ENCODE data around the gene CCDC8.
"Not testable (repeated sequence)": the region's sequence is repeated elsewhere in the genome, so short reads cannot be mapped to it uniquely, and the experiment has no call there.

CCDC8 gene

DNA sequence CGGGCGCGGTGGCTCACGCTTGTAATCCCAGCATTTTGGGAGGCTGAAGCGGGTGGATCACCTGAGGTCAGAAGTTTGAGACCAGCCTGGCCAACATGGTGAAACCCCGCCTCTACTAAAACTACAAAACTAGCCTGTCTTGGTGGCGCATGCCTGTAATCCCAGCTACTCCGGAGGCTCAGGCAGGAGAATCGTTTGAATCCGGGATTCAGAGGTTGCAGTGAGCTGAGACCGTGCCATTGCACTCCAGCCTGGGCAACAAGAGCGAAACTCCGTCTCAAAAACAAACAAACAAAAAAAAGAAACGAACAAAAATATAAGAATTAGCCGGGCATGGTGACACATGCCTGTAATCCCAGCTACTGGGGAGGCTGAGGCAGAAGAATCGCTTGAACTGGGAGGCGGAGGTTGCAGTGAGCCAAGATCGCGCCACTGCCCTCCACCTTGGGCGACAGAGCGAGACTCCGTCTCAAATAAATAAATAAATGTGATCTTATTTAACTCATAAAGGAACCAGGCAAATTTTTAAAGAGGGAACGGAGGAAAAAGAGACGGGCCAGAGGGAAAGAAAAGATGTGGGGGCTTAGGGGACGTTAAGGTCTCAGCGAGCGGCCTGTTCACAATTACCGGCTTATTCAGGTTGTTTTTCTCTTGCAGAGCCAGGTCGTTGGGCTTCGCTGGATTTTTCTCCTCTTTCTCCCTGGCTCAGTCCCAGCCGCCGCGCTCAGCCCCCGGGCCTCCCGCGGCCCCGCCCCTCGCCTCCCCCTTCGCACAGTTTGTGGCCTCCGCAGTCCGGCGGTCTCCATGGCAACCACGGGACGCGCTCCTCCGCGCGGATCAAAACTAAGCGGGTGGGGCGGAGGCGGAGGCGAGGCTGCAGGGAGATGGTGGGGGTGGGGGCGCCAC is 2.7 kb upstream of the CCDC8 start:
- not testable (repeated sequence) for H3K9me3 ChIP-seq (ENCODE audit: control insufficient read depth, insufficient read depth, low read length); H3K4me1 ChIP-seq (ENCODE audit: insufficient read depth, low read length); H3K36me3 ChIP-seq (ENCODE audit: insufficient read depth, low read length)
- H3K9ac ChIP-seq (ENCODE audit: low read depth, low read length) = peak overlapping the region; percentile 60

DNA sequence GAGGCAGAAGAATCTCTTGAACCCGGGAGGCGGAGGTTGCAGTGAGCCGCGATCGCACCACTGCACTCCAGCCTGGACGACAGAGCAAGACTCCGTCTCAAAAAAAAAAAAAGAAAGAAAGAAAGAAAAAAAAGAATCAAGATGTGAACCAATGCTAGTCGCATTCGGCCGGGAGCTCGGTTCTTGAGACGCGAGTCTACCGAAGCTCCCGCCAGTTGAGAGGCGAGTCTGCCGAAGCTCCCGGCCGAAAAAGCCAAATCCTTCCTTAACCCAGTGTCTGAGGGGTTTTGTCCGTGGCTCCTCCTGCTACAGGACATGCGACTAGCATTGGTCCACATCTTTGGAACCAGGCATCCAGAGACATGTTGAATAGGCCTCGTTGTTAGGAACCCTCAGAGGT is 1.5 kb upstream of the CCDC8 start:
- H3K36me3 ChIP-seq (ENCODE audit: insufficient read depth, low read length); H3K4me1 ChIP-seq (ENCODE audit: insufficient read depth, low read length); H3K9ac ChIP-seq (ENCODE audit: low read depth, low read length); H3K9me3 ChIP-seq (ENCODE audit: control insufficient read depth, insufficient read depth, low read length): not testable (repeated sequence)

DNA sequence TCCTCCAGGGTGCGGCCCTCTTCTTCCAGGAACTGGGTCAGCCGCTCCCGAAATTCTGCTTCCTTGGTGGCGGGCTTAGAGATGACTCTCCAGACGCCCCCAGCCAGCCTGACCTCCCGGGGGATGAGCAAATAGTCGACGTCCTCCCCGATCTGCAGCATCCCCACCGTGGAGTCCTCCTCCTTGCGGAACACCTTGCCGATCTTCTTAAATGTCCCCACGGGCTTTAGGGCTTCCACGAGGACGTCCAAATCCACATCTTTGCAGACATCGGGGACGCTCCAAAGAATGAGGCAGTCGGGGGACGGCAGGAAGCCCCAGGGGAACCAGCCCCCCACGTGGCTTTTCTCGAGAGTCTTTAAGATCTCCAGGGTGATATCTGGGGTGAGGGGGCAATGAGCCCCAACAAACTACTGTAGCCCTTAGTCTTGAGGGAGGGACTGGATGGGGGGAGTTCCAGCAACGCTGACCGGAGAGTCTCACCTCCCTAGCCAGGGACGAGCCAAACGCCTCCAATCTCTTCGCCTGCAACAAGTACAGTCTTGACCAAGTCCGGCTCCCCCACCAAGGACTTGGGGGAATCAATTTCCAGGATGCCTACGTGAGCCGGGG is 608 bp downstream of the CCDC8 start:
- Histone ChIP-seq H3K9ac (ENCODE audit: low read depth, low read length) (peak overlapping the region; percentile 67), H3K9me3 (ENCODE audit: control insufficient read depth, insufficient read depth, low read length) (no peaks in the 10 kb centered on the region), H3K4me1 (ENCODE audit: insufficient read depth, low read length) (peaks cover 6% of the 10 kb centered on the region), H3K36me3 (ENCODE audit: insufficient read depth, low read length) (0 out of 2 replicates have a peak, but pooled peaks cover 2% of the 10 kb centered on the region)

DNA sequence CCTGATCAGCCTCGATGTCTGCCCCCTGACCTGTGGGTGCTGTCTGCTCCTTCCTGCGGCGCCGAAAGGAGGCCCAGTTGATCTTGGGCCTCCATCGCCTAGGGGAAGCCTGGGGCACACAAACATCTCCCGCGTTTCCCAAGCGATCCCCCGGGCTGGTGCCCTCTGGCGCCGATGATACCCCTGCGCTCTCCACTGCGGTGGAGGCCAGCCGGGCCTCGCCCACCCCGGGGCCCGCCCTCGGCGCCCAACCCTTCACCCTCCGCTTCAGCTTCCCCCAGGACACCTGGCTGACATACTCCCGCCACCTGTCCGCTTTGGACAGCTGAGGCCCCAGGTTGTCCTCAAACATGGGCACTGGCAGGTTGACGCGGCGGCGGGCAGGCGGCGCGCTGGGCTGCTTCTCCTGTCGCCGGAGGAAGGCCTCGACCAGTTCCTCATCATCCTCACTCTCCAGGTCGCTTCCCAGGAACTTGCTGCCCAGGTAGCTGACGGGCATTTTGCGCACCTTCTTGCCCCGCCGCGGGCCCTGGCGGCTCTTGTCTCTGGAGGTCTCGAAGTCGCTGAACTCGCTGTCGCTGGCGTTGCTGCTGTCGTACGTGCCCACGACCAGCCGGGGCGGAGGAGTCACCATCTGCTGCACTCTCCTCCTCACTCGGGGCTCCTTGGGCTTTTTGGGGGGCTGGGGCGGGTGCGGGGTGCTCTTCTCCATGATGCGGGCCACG is 1.3 kb downstream of the CCDC8 start:
- no peaks in the 10 kb centered on the region for H3K9me3 ChIP-seq (ENCODE audit: control insufficient read depth, insufficient read depth, low read length)
- peaks cover 13% of the 10 kb centered on the region for H3K4me1 ChIP-seq (ENCODE audit: insufficient read depth, low read length)
- 0 out of 2 replicates have a peak, but pooled peaks cover 2% of the 10 kb centered on the region for H3K36me3 ChIP-seq (ENCODE audit: insufficient read depth, low read length)
- peak overlapping the region; percentile 67 for H3K9ac ChIP-seq (ENCODE audit: low read depth, low read length)

DNA sequence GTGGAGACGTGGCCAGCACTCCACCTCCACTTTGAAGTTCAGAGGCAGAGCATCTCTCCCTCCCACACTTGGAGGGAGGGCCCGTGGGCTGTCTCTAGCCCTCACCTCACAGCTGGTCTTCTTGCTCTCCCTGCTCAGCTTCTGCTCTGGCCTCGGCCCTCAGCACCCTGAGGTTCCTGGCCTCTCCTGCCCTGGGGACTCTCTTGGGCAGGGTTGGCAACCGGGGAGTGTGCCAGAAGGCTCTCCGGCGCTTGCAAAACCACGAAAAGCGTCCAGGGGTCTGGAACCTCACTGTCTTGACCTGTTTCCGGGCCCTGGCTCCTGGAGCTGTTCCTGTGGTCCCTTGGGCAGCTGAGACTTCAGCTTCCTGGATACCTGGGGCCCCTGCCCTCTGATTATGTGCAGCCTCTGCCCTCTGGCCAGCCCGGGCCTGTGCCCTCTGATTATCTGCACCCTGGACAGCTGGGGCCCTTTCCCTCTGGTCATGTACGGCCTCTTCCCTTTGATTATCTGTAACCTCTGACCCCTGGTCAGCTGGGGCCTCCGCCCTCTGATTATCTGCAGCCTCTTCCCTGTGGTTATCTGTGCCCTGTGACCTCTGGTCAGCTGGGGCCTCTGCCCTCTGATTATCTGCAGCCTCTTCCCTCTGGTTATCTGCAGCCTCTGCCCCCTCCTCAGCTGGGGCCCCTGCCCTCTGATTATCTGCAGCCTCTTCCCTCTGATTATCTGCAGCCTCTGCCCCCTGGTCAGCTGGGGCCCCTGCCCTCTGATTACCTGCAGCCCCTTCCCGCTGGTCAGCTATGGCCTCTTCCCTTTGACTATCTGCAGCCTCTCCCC is 2.1 kb downstream of the CCDC8 start:
- 0 out of 2 replicates have a peak, but pooled peaks cover 2% of the 10 kb centered on the region for H3K36me3 ChIP-seq (ENCODE audit: insufficient read depth, low read length)
- no peaks in the 10 kb centered on the region for H3K9me3 ChIP-seq (ENCODE audit: control insufficient read depth, insufficient read depth, low read length)
- peaks cover 17% of the 10 kb centered on the region for H3K4me1 ChIP-seq (ENCODE audit: insufficient read depth, low read length)
- peak overlapping the region; percentile 67; the same call in 1 of the 2 replicates for H3K9ac ChIP-seq (ENCODE audit: low read depth, low read length)

DNA sequence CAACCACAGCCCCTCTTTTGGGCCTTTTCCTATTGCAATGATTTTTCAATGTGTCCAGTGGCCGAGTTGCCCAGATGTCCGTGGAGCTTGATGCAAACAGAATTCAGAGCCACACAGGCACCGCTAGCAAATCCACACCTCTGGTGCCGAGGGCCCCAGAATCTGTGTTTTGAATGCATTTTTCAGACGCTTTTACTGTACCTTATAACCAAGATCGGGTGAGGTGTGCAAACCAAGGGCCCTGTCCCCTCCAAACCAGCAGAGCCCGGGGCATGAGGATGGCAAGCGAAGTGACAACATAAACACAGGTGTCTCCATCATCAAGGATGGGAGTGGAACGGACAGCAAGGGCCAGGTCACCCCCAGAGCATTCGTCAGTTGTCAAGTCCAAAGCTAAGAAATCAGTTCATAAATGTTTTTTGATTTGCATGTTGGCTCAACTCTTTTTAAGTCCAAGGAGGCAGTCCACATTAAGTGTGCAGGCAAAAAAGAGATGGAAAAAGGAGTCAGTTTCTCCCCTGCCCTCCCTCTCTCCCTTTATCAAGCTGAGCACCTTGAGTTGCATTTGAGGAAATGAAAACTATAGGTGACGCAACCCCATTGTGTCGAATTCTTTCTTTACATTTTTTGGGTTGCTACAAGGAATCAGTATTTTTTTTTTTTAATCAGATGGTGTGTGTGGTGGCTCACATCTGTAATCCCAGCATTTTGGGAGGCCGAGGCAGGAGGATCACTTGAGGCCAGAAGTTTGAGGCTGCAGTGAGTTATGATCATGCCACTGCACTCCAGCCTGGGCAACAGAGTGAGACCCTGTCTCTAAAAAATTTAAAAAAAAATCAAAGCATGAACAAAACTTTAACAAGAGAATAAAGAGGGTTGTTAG is 2.9 kb downstream of the CCDC8 start:
- peaks cover 17% of the 10 kb centered on the region for H3K4me1 ChIP-seq (ENCODE audit: insufficient read depth, low read length)
- H3K36me3 ChIP-seq (ENCODE audit: insufficient read depth, low read length) = 0 out of 2 replicates have a peak, but pooled peaks cover 2% of the 10 kb centered on the region
- H3K9ac ChIP-seq (ENCODE audit: low read depth, low read length) = no peak overlapping the region
- no peaks in the 10 kb centered on the region for H3K9me3 ChIP-seq (ENCODE audit: control insufficient read depth, insufficient read depth, low read length)

DNA sequence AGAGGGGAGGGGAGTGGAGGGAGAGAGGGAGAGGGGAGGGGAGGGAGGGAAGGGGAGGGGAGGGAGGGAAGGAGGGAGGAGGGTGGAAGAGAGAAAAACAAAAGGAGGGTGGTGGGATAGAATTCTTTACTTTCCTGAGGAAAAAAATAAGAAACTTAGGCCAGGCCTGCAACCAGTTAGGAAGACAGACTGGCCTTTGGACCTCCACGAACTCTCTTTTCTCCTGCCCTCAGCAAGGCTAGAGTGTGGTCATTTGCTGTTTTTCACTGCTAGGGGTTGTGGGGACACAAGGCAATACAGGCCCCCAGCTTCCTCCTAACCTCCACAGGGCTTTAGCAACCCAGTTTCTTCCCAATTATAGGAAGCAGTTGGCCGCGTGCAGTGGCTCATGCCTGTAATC is 4.2 kb downstream of the CCDC8 start:
- Histone ChIP-seq H3K36me3 (ENCODE audit: insufficient read depth, low read length) (0 out of 2 replicates have a peak, but pooled peaks cover 2% of the 10 kb centered on the region), H3K9me3 (ENCODE audit: control insufficient read depth, insufficient read depth, low read length) (no peaks in the 10 kb centered on the region), H3K9ac (ENCODE audit: low read depth, low read length) (no peak overlapping the region), H3K4me1 (ENCODE audit: insufficient read depth, low read length) (peaks cover 15% of the 10 kb centered on the region)

DNA sequence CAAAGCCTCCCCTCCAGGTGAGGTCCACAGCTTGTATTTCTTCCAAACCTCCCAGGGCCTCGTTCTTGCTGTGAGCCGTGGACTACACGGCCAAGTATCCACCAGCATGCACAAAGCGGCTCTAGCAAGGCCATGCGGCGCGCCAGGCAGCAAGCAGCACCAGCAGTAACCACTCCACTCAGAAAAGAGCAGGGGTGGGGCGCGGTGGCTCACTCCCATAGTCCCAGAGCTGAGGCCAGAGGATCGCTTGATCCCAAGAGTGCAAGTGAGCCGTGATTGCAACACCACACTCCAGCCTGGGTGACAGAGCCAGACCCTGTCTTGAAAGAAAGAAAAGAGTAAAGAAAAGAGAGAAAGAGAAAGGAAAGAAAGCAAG is 4.7 kb downstream of the CCDC8 start:
- H3K9ac ChIP-seq (ENCODE audit: low read depth, low read length) = peak overlapping the region; percentile 55
- no peaks in the 10 kb centered on the region for H3K9me3 ChIP-seq (ENCODE audit: control insufficient read depth, insufficient read depth, low read length)
- H3K4me1 ChIP-seq (ENCODE audit: insufficient read depth, low read length) = peaks cover 14% of the 10 kb centered on the region; the same call in 1 of the 2 replicates
- H3K36me3 ChIP-seq (ENCODE audit: insufficient read depth, low read length) = 0 out of 2 replicates have a peak, but pooled peaks cover 2% of the 10 kb centered on the region

DNA sequence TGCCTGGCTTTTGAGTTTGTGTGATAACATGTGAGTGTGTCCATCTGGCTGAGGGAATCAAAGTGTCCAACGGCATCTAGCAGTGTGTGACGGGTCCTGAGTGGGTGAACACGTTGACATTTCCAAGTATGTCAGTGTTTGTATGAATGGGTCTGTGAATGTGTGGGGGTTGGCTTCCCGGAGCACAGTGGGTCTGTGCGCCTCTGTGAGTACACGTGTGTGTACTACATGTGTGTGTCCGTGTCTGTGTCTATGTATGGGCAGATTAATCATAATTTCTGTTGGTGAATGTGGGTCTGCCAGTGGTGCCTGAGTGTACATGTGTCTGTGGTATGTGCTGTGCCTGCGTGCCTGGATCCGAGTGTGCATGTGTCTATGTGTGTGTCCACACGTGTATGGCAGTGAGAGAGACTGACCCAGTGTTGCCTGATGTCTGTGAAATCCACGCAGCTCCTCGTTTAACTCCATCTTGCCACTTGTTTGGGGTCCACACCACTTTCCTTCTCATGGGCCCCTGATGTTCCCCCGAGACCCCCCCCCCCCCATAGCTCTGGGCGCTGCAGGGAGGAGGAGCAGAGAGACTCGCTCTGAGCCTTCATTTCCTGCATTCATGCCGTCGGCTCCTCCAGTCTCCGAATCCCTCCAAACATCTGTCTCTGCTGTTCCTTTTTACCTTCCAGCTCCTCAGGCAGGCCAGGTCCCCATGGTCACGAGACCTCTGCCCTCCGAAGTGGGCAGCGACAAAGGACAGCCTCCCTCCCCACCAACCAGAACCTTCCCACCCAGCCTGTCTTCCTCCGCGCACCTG is 5.3 kb downstream of the CCDC8 start:
- H3K9ac ChIP-seq (ENCODE audit: low read depth, low read length) = peak overlapping the region; percentile 55

DNA sequence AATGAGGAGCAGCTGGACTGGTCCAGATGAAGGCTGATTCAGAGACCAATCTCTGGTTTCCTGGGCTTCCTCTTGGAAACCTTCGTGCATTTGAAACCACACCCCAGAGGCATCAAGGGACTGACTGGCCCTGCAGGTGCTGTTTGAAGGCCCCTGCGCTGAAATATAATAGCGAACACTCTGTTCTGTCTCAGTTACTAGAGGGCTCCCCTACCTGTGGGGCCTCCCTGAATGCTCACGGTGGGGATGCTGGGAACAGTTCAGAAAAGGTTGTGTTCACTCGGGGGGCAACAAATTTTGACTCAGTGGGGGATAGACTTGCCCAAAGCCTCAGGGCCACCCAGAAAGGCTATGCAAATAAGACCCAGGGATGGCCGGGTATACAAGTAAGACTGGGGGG is 6.4 kb downstream of the CCDC8 start:
- Histone ChIP-seq H3K36me3 (ENCODE audit: insufficient read depth, low read length) (0 out of 2 replicates have a peak, but pooled peaks cover 2% of the 10 kb centered on the region), H3K4me1 (ENCODE audit: insufficient read depth, low read length) (peaks cover 17% of the 10 kb centered on the region; the same call in 1 of the 2 replicates), H3K9ac (ENCODE audit: low read depth, low read length) (no peak overlapping the region), H3K9me3 (ENCODE audit: control insufficient read depth, insufficient read depth, low read length) (no peaks in the 10 kb centered on the region)

More for the DNA sequence above, 5.3 kb downstream of the CCDC8 start:
- H3K36me3 ChIP-seq (ENCODE audit: insufficient read depth, low read length) = 0 out of 2 replicates have a peak, but pooled peaks cover 2% of the 10 kb centered on the region
- no peaks in the 10 kb centered on the region for H3K9me3 ChIP-seq (ENCODE audit: control insufficient read depth, insufficient read depth, low read length)
- H3K4me1 ChIP-seq (ENCODE audit: insufficient read depth, low read length) = peaks cover 14% of the 10 kb centered on the region; the same call in 1 of the 2 replicates

DNA sequence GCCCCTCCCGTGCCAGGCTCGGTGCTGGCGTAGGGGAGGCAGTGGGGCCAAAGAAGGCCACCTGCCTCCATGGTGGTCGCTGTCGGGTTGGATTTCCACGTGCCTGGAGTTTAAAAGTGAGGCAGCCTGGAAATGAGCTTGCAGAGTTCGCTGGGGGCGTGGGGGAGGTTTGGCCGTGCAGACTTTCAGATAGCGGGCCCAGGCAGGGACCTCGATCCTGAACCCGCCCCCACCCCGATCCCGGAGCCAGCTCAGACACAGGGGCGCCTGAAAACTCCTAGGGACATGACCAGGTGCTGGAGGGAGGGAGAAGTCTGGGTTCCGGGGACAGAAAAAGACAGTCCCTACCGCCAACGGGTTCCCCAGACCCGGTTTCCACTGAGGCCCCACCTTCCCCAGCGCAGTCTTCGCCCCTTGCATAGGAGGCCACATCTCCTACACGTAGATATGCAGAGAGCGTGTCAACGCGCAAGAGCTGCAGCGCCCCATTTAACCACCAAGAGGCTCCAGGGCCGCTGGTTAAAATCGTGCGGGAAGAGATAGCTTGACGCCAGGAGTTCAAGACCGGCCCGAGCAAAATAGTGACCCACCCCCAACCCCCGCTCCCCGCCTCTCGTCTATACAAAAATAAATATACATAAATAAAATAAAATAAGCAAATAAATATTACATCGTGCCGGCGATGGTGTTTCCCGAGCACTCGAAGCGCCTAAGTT is 8.5 kb downstream of the CCDC8 start:
- H3K4me1 ChIP-seq (ENCODE audit: insufficient read depth, low read length) = peaks cover 17% of the 10 kb centered on the region; the same call in 1 of the 2 replicates

More for the DNA sequence above, 8.5 kb downstream of the CCDC8 start:
- H3K36me3 ChIP-seq (ENCODE audit: insufficient read depth, low read length) = no peaks in the 10 kb centered on the region
- peak overlapping the region; percentile 52 for H3K9ac ChIP-seq (ENCODE audit: low read depth, low read length)
- H3K9me3 ChIP-seq (ENCODE audit: control insufficient read depth, insufficient read depth, low read length) = no peaks in the 10 kb centered on the region
